HCT116 (cell line): ENCODE data around the gene MYO5C. TPM values are rescaled to one million over a fixed set of nuclear protein-coding genes. Genes with fewer than 3 reads are reported as not detected.

ENCODE experiments used
- ATAC-seq: fragments of 200-7000 bp; cut with Tn5 transposase; 2 replicates; pipeline ENCODE4 v1.9.1; 2020; ENCODE audit warnings: mild to moderate bottlenecking, moderate library complexity
- BruUV-seq: library from RNA; stranded (reverse); fragments of 400-500 nt; replicated peaks from 2 replicates; lab custom pipeline; 2021; lab: Mats Ljungman, UMichigan
- CTCF ChIA-PET: fragments of 300-600 bp; sonication (Branson Sonifier 250); formaldehyde crosslinking; loops from one replicate; lab custom pipeline; 2021; ENCODE audit warnings: antibody characterized with exemption; lab: Charles Lee
- POLR2A ChIA-PET: fragments of 300-600, 350-600 bp; sonication (Branson Sonifier 250); formaldehyde crosslinking; loops from one replicate; lab custom pipeline; 2021; ENCODE audit warnings: antibody characterized with exemption; lab: Charles Lee
- RAD21 ChIA-PET, 2 experiments: fragments of 300-600 bp; sonication (Branson Sonifier 250); formaldehyde crosslinking; loops; one replicate each; lab custom pipeline; 2023; ENCODE audit warnings: low total read pairs in 2 of 2; ENCODE audit not compliant: uncharacterized antibody in 2 of 2, unreplicated experiment in 2 of 2, low non-redundant PET in 1 of 2; lab: Charles Lee
- DNase-seq: peaks from one replicate; pipeline ENCODE4 v3.0.0-alpha.2; 2010; ENCODE audit warnings: low read depth, low spot score
- H2AFZ ChIP-seq: fragments of 200-600 bp; shearing (Covaris generic), sonication (generic); 2 replicates; pipeline ENCODE4 v1.6.1; 2017; ENCODE audit warnings: low read depth, mixed run types, mixed read lengths, antibody characterized with exemption, low read length; ENCODE audit not compliant: poor library complexity, severe bottlenecking
- H3K27ac ChIP-seq: 2 replicates; pipeline ENCODE4 v1.5.1; 2012; ENCODE audit warnings: low read depth, low read length
- H3K27me3 ChIP-seq: fragments of 200-600 bp; sonication (generic); 2 replicates; pipeline ENCODE4 v1.6.1; 2016; ENCODE audit warnings: mixed run types, low read length, mixed read lengths; ENCODE audit not compliant: insufficient read depth
- H3K36me3 ChIP-seq, 2 experiments: fragments of 200-500 bp in 1 of 2; fragments of 200-600 bp in 1 of 2; sonication (Bioruptor generic) in 1 of 2; sonication (generic) in 1 of 2; 2 replicates each; pipeline versions ENCODE4 v1.5.1 to v1.6.1; 2014 to 2016; ENCODE audit warnings: low read length in 2 of 2, inconsistent platforms in 1 of 2, mixed read lengths in 1 of 2, mixed run types in 1 of 2; ENCODE audit not compliant: insufficient read depth in 2 of 2, control insufficient read depth in 1 of 2
- H3K4me1 ChIP-seq, 2 experiments: fragments of 200-600 bp in 1 of 2; sonication (generic) in 1 of 2; 2 replicates each; pipeline versions ENCODE4 v1.5.1 to v1.6.1; 2012 to 2017; ENCODE audit warnings: low read length in 2 of 2, inconsistent platforms in 1 of 2, mild to moderate bottlenecking in 1 of 2, mixed read lengths in 1 of 2, mixed run types in 1 of 2, moderate library complexity in 1 of 2; ENCODE audit not compliant: insufficient read depth in 2 of 2, control insufficient read depth in 1 of 2
- H3K4me2 ChIP-seq: fragments of 200-600 bp; sonication (generic); 2 replicates; pipeline ENCODE4 v1.6.1; 2017; ENCODE audit warnings: mixed run types, low read length, mixed read lengths
- H3K4me3 ChIP-seq, 2 experiments: fragments of 200-600 bp in 1 of 2; sonication (generic) in 1 of 2; replicated peaks in 1 of 2; 2 replicates each; pipeline ENCODE4 v1.5.1; 2011 to 2016; ENCODE audit warnings: low read length in 2 of 2, control low read depth in 1 of 2, low read depth in 1 of 2, mild to moderate bottlenecking in 1 of 2, mixed read lengths in 1 of 2, mixed run types in 1 of 2
- H3K79me2 ChIP-seq: fragments of 200-600 bp; sonication (generic); 2 replicates; pipeline ENCODE4 v1.6.1; 2017; ENCODE audit warnings: mild to moderate bottlenecking, mixed run types, low read length, moderate library complexity, mixed read lengths; ENCODE audit not compliant: insufficient read depth
- H3K9ac ChIP-seq: fragments of 200-600 bp; sonication (generic); 2 replicates; pipeline ENCODE4 v1.6.1; 2016; ENCODE audit warnings: low read length, mixed read lengths
- H3K9me2 ChIP-seq: fragments of 200-600 bp; sonication (generic), shearing (Covaris generic); 2 replicates; pipeline ENCODE4 v1.6.1; 2017; ENCODE audit warnings: mixed run types, mild to moderate bottlenecking, moderate library complexity; ENCODE audit not compliant: insufficient read depth
- H3K9me3 ChIP-seq, 2 experiments: fragments of 200-500 bp in 1 of 2; fragments of 200-600 bp in 1 of 2; sonication (Bioruptor generic) in 1 of 2; sonication (generic) in 1 of 2; 2 replicates each; pipeline ENCODE4 v1.6.1; 2014 to 2017; ENCODE audit warnings: low read length in 2 of 2, mixed read lengths in 2 of 2, inconsistent platforms in 1 of 2, low read depth in 1 of 2, mild to moderate bottlenecking in 1 of 2, mixed run types in 1 of 2, moderate library complexity in 1 of 2; ENCODE audit not compliant: control insufficient read depth in 1 of 2, insufficient read depth in 1 of 2
- H4K20me1 ChIP-seq: fragments of 200-600 bp; sonication (generic), shearing (Covaris generic); 2 replicates; pipeline ENCODE4 v1.6.1; 2017; ENCODE audit warnings: mixed run types, mild to moderate bottlenecking, moderate library complexity; ENCODE audit not compliant: insufficient read depth
- ELF1 ChIP-seq: IDR thresholded peaks from 2 replicates; pipeline ENCODE4 v1.6.1; 2012; ENCODE audit warnings: low read depth, borderline replicate concordance
- EZH2phosphoT487 ChIP-seq: fragments of 200-600 bp; IDR thresholded peaks from 2 replicates; pipeline ENCODE4 v1.6.1; 2018; ENCODE audit warnings: antibody characterized with exemption, borderline replicate concordance
- FOSL1 ChIP-seq: IDR thresholded peaks from 2 replicates; pipeline ENCODE4 v1.6.1; 2012; ENCODE audit warnings: low read depth
- POLR2A ChIP-seq: IDR thresholded peaks from 2 replicates; pipeline ENCODE4 v1.7.0; 2011; ENCODE audit warnings: borderline replicate concordance; ENCODE audit not compliant: insufficient read depth, insufficient read length; ENCODE audit errors: extremely low read depth
- RAD21 ChIP-seq: IDR thresholded peaks from 2 replicates; pipeline ENCODE4 v1.6.1; 2012; ENCODE audit warnings: low read depth, mild to moderate bottlenecking
- SRF ChIP-seq: IDR thresholded peaks from 2 replicates; pipeline ENCODE4 v1.6.1; 2012; ENCODE audit warnings: low read depth
- TCF7L2 ChIP-seq: IDR thresholded peaks from 2 replicates; pipeline ENCODE4 v1.7.0; 2011; ENCODE audit warnings: borderline replicate concordance, inconsistent platforms; ENCODE audit not compliant: insufficient read depth, insufficient read length; ENCODE audit errors: extremely low read depth
- ZFX ChIP-seq: fragments of 450-650 bp; IDR thresholded peaks from 2 replicates; pipeline ENCODE4 v1.6.1; 2017
- intact Hi-C: fragments of 100-400 bp; cut with micrococcal nuclease; formaldehyde crosslinking; loops from 2 replicates; pipeline ENCODE4 v1.10.0; 2022
- total RNA-seq: library from RNA; stranded (reverse); gene quantifications from one replicate; pipeline ENCODE4 v1.2.1, GENCODE V29; 2021; ENCODE audit not compliant: unreplicated experiment
- TF ChIP-seq, protein P1 (sequence below): IDR thresholded peaks from 2 replicates; pipeline ENCODE4 v1.6.1; 2011; ENCODE audit warnings: mild to moderate bottlenecking, low read length, moderate library complexity; ENCODE audit not compliant: insufficient replicate concordance; ENCODE audit errors: extremely low read depth

MYO5C gene
- total RNA-seq, 1 experiment from 2014 or later, result 34.0 TPM

DNA sequence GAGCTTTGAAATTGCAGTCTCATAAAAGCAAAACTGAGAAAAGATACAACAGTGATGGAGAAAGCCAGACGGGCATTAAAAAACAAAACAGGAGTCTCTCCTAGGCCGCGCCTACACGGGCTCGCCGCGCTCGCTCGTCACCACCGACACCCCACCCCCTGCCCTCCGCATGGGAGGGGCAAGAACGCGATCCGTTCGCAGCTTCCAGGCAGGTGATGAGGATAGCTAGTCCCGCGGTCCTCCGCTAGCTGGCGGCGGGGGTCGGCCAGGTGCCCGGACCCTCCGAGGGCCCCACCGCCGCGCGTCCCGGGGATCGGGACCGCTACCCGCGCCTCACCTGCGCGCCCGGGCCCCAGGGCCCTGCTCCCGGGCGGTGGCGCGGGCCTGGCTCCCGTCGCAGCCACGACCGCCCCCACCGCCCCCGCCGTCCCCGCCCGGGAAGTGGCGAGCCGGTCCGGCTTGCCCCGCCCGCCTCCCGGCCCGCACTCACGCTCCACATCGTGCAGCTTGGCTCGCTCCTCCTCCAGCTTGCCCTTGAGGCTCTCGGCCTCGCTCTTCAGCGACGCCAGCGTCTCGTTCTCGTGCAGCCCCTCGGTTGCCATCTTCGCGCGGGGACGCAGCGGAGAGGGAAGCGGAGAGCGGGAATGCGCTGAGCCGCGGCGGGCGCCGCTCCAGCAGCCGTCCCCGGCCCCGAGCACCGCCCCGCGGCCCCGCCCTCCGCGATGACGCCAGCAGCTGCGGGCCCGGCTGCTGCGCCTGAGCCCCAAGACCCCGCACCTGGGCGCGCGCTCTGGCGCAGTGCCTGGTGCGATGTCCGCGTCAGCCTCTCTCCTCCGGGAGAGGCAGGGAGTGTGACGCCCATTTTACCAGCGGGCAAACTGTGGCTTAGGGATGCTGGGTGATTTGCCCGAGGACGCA, 116.1 kb downstream of the MYO5C start (continued):
- TF ChIP-seq, protein P1, sequence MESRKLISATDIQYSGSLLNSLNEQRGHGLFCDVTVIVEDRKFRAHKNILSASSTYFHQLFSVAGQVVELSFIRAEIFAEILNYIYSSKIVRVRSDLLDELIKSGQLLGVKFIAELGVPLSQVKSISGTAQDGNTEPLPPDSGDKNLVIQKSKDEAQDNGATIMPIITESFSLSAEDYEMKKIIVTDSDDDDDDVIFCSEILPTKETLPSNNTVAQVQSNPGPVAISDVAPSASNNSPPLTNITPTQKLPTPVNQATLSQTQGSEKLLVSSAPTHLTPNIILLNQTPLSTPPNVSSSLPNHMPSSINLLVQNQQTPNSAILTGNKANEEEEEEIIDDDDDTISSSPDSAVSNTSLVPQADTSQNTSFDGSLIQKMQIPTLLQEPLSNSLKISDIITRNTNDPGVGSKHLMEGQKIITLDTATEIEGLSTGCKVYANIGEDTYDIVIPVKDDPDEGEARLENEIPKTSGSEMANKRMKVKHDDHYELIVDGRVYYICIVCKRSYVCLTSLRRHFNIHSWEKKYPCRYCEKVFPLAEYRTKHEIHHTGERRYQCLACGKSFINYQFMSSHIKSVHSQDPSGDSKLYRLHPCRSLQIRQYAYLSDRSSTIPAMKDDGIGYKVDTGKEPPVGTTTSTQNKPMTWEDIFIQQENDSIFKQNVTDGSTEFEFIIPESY, result no peak
- TF ChIP-seq FOSL1 (no peak), SRF (no peak), ZFX (peak; percentile 75), POLR2A (peak; percentile 62), RAD21 (no peak)

DNA sequence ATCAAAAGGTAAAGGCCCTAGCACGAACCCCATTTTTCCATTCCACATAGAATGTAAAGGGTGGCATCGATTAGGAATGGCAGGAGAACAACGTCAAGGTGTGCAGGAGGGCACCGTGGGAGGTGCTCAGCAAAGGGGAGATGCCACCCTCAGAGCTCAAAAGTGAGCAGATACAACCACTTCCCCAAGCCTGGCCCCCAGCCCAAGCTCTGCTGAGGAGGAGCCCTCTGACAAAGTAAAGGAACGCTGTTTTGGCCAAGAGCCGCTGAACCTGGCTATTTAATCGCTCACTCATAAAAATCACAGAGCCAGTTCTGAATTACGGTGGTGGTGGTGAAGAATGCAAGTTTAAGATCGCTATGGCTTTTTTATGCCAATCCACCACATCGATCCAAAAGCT, 116.8 kb downstream of the MYO5C start:
- peak overlapping the region; percentile 96 for H3K4me2 ChIP-seq
- no peak for DNase-seq
- intact Hi-C loops, result no loop called here
- H3K4me3 ChIP-seq, result peak overlapping the region; percentile 68 to 72
- ATAC-seq, result no peak
- peaks cover 9 to 17% of the 10 kb centered on the region in 2 experiments; a peak in 3 of 4 replicates for H3K4me1 ChIP-seq
- H3K79me2 ChIP-seq, result peaks cover 14% of the 10 kb centered on the region; the same call in 1 of the 2 replicates
- H3K27me3 ChIP-seq, result no peaks in the 10 kb centered on the region
- TF ChIP-seq TCF7L2, result no peak
- no peak for TF ChIP-seq ELF1
- TF ChIP-seq EZH2phosphoT487, result no peak
- H3K36me3 ChIP-seq, result no peaks in the 10 kb centered on the region
- peaks cover 0 to 1% of the 10 kb centered on the region in 2 experiments; a peak in 1 of 4 replicates for H3K9me3 ChIP-seq
- POLR2A ChIA-PET, result interaction anchor here (0.9 to 1.8 kb wide), 4 partner anchors 8 to 207 kb away, joined by 3 to 8 read pairs (median 4); partner anchors contain the start of gene LEO1
- BruUV-seq, result TSS peak; percentile 75
- CTCF ChIA-PET, result interaction anchor here (1.0 to 1.5 kb wide), 2 partner anchors 14 to 30 kb away, joined by 3 to 9 read pairs; no protein-coding TSS in a partner anchor
- peak overlapping the region; percentile 72 for H3K27ac ChIP-seq
- RAD21 ChIA-PET, result no interaction called here
- H4K20me1 ChIP-seq, result no peaks in the 10 kb centered on the region
- H3K9ac ChIP-seq, result peak overlapping the region; percentile 72
- H2AFZ ChIP-seq, result peak overlapping the region; percentile 80
- no peaks in the 10 kb centered on the region for H3K9me2 ChIP-seq
